SK-N-SH treated with all-trans-retinoic acid at 6 μM for 48 hours (cell line): Measurements from ENCODE around the gene SSR1.

Source experiments
- ATAC-seq: fragments of 200-7000 bp; cut with Tn5 transposase; 3 replicates; pipeline ENCODE4 v1.9.1; 2020; ENCODE audit warnings: mild to moderate bottlenecking, moderate library complexity
- ARNTL ChIP-seq: fragments of 450-650 bp; formaldehyde crosslinking; IDR thresholded peaks from 2 replicates; pipeline ENCODE4 v1.5.0; 2020; ENCODE audit warnings: low read depth, mild to moderate bottlenecking, moderate library complexity, borderline replicate concordance
- BACH2 ChIP-seq: fragments of 250-450 bp; sonication (Bioruptor Pico); IDR thresholded peaks from 2 replicates; pipeline ENCODE4 v1.9.0; 2021; ENCODE audit warnings: mild to moderate bottlenecking, borderline replicate concordance
- CREB5 ChIP-seq: fragments of 250-450 bp; sonication (Bioruptor Pico); IDR thresholded peaks from 2 replicates; pipeline ENCODE4 v1.5.1; 2020; ENCODE audit warnings: low read depth, mild to moderate bottlenecking, moderate library complexity
- CSDC2 ChIP-seq: fragments of 250-450 bp; sonication (Bioruptor Pico); IDR thresholded peaks from 2 replicates; pipeline ENCODE4 v1.5.0; 2020; ENCODE audit warnings: mild to moderate bottlenecking, moderate library complexity
- ESRRG ChIP-seq: fragments of 250-450 bp; sonication (Bioruptor Pico); IDR thresholded peaks from 2 replicates; pipeline ENCODE4 v1.6.1; 2021; ENCODE audit warnings: mild to moderate bottlenecking
- GLIS3 ChIP-seq: fragments of 250-450 bp; sonication (Bioruptor Pico); IDR thresholded peaks from 2 replicates; pipeline ENCODE4 v1.5.0; 2020; ENCODE audit warnings: mild to moderate bottlenecking, moderate library complexity
- ISL1 ChIP-seq: fragments of 250-450 bp; sonication (Bioruptor Pico); IDR thresholded peaks from 2 replicates; pipeline ENCODE4 v2.1.2; 2022; ENCODE audit warnings: mild to moderate bottlenecking, moderate library complexity
- RARB ChIP-seq: fragments of 250-450 bp; sonication (Bioruptor Pico); IDR thresholded peaks from 2 replicates; pipeline ENCODE4 v1.8.0; 2021; ENCODE audit warnings: mild to moderate bottlenecking, moderate library complexity
- SNAI2 ChIP-seq: fragments of 250-450 bp; sonication (Bioruptor Pico); IDR thresholded peaks from 2 replicates; pipeline ENCODE4 v1.5.0; 2020; ENCODE audit warnings: mild to moderate bottlenecking, moderate library complexity
- TOX ChIP-seq: fragments of 250-450 bp; sonication (Bioruptor Pico); IDR thresholded peaks from 2 replicates; pipeline ENCODE4 v1.8.0; 2021; ENCODE audit warnings: mild to moderate bottlenecking, moderate library complexity, borderline replicate concordance
- ZC3H10 ChIP-seq: fragments of 250-450 bp; sonication (Bioruptor Pico); IDR thresholded peaks from 2 replicates; pipeline ENCODE4 v1.5.1; 2021; ENCODE audit warnings: mild to moderate bottlenecking, moderate library complexity
- ZFP3 ChIP-seq: fragments of 250-450 bp; sonication (Bioruptor Pico); IDR thresholded peaks from 2 replicates; pipeline ENCODE4 v1.5.0; 2020; ENCODE audit warnings: mild to moderate bottlenecking, moderate library complexity
- ZFP30 ChIP-seq: fragments of 450-650 bp; formaldehyde crosslinking; IDR thresholded peaks from 2 replicates; pipeline ENCODE4 v1.5.0; 2022; ENCODE audit warnings: mild to moderate bottlenecking, moderate library complexity
- ZNF565 ChIP-seq: fragments of 450-650 bp; formaldehyde crosslinking; conservative IDR thresholded peaks from 2 replicates; pipeline ENCODE4 v1.5.0; 2020; ENCODE audit warnings: low read depth, mild to moderate bottlenecking, moderate library complexity
- ZNF70 ChIP-seq: fragments of 450-650 bp; formaldehyde crosslinking; IDR thresholded peaks from 2 replicates; pipeline ENCODE4 v1.5.0; 2020; ENCODE audit warnings: mild to moderate bottlenecking, moderate library complexity
- TF ChIP-seq, protein P1 (sequence below): fragments of 250-450 bp; sonication (Bioruptor Pico); IDR thresholded peaks from 2 replicates; pipeline ENCODE4 v1.8.0; 2021; ENCODE audit warnings: low read depth, mild to moderate bottlenecking, moderate library complexity, borderline replicate concordance
- TF ChIP-seq, protein P2 (sequence below): fragments of 250-450 bp; sonication (Bioruptor Pico); IDR thresholded peaks from 2 replicates; pipeline ENCODE4 v1.5.0; 2020; ENCODE audit warnings: mild to moderate bottlenecking, moderate library complexity
- TF ChIP-seq, protein P3 (sequence below): fragments of 250-450 bp; sonication (Bioruptor Pico); IDR thresholded peaks from 2 replicates; pipeline ENCODE4 v1.8.0; 2020; ENCODE audit warnings: mild to moderate bottlenecking, moderate library complexity, borderline replicate concordance

The SSR1 gene

GRCh38 chr6:7249391-7249790 lies 63.6 kb downstream of the SSR1 start:
- TF ChIP-seq, protein P1, sequence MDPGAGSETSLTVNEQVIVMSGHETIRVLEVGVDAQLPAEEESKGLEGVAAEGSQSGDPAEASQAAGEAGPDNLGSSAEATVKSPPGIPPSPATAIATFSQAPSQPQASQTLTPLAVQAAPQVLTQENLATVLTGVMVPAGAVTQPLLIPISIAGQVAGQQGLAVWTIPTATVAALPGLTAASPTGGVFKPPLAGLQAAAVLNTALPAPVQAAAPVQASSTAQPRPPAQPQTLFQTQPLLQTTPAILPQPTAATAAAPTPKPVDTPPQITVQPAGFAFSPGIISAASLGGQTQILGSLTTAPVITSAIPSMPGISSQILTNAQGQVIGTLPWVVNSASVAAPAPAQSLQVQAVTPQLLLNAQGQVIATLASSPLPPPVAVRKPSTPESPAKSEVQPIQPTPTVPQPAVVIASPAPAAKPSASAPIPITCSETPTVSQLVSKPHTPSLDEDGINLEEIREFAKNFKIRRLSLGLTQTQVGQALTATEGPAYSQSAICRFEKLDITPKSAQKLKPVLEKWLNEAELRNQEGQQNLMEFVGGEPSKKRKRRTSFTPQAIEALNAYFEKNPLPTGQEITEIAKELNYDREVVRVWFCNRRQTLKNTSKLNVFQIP (CRISPR knock-in tag) = no peak
- TF ChIP-seq ZNF70 (CRISPR knock-in tag) = no peak
- no peak for TF ChIP-seq SNAI2 (CRISPR knock-in tag)
- no peak for TF ChIP-seq ARNTL (CRISPR knock-in tag)
- TF ChIP-seq ZFP30 (CRISPR knock-in tag) = no peak
- TF ChIP-seq BACH2 (CRISPR knock-in tag) = no peak
- TF ChIP-seq CREB5 (CRISPR knock-in tag) = no peak
- TF ChIP-seq ZNF565 (CRISPR knock-in tag) = no peak
- TF ChIP-seq, protein P2, sequence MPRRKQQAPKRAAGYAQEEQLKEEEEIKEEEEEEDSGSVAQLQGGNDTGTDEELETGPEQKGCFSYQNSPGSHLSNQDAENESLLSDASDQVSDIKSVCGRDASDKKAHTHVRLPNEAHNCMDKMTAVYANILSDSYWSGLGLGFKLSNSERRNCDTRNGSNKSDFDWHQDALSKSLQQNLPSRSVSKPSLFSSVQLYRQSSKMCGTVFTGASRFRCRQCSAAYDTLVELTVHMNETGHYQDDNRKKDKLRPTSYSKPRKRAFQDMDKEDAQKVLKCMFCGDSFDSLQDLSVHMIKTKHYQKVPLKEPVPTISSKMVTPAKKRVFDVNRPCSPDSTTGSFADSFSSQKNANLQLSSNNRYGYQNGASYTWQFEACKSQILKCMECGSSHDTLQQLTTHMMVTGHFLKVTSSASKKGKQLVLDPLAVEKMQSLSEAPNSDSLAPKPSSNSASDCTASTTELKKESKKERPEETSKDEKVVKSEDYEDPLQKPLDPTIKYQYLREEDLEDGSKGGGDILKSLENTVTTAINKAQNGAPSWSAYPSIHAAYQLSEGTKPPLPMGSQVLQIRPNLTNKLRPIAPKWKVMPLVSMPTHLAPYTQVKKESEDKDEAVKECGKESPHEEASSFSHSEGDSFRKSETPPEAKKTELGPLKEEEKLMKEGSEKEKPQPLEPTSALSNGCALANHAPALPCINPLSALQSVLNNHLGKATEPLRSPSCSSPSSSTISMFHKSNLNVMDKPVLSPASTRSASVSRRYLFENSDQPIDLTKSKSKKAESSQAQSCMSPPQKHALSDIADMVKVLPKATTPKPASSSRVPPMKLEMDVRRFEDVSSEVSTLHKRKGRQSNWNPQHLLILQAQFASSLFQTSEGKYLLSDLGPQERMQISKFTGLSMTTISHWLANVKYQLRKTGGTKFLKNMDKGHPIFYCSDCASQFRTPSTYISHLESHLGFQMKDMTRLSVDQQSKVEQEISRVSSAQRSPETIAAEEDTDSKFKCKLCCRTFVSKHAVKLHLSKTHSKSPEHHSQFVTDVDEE (CRISPR knock-in tag) = no peak
- TF ChIP-seq, protein P3, sequence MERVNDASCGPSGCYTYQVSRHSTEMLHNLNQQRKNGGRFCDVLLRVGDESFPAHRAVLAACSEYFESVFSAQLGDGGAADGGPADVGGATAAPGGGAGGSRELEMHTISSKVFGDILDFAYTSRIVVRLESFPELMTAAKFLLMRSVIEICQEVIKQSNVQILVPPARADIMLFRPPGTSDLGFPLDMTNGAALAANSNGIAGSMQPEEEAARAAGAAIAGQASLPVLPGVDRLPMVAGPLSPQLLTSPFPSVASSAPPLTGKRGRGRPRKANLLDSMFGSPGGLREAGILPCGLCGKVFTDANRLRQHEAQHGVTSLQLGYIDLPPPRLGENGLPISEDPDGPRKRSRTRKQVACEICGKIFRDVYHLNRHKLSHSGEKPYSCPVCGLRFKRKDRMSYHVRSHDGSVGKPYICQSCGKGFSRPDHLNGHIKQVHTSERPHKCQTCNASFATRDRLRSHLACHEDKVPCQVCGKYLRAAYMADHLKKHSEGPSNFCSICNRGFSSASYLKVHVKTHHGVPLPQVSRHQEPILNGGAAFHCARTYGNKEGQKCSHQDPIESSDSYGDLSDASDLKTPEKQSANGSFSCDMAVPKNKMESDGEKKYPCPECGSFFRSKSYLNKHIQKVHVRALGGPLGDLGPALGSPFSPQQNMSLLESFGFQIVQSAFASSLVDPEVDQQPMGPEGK (CRISPR knock-in tag) = no peak
- TF ChIP-seq CSDC2 = no peak
- TF ChIP-seq TOX (CRISPR knock-in tag) = no peak
- TF ChIP-seq GLIS3 (CRISPR knock-in tag) = no peak
- TF ChIP-seq ZC3H10 = no peak
- TF ChIP-seq, all 23 proteins: peak for 0
- ATAC-seq = no peak

DNA sequence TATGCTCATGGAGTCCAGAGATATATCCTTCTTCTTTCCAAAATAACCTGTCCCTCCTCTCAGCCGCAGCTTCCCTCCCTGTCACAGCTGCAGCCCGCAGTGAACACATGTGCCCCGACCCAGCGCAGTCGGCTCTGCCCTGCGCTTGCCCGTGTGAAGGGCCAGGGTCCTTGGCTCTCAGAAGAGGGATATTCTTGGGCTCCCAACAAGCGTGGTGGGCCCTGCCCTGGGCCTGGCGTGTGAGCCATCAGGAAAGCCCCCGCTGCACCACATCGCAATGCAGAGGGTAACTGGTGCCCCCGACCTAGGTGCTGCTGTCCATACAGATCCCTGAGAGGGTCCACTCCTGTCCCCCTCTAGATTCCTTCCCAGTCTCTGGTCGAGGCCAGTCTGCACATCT lies 65.2 kb downstream of the SSR1 start:
- ATAC-seq = no peak
- no peak for TF ChIP-seq GLIS3 (CRISPR knock-in tag)
- TF ChIP-seq ZFP30 (CRISPR knock-in tag) = no peak
- no peak for TF ChIP-seq ZFP3 (CRISPR knock-in tag)
- TF ChIP-seq RARB = no peak
- TF ChIP-seq CSDC2 = no peak
- TF ChIP-seq SNAI2 (CRISPR knock-in tag) = no peak
- TF ChIP-seq, protein P3 (CRISPR knock-in tag) = no peak
- TF ChIP-seq ISL1 (CRISPR knock-in tag) = no peak
- TF ChIP-seq ESRRG (CRISPR knock-in tag) = no peak
- no peak for TF ChIP-seq TOX (CRISPR knock-in tag)
- TF ChIP-seq ZNF70 (CRISPR knock-in tag) = no peak
- TF ChIP-seq, protein P2 (CRISPR knock-in tag) = no peak
